Effector memory CD4-positive, alpha-beta T cell (primary cell): ENCODE measurements around the gene SLC44A1.

Experiments
- DNase-seq, 3 donors: peaks; one replicate each; pipeline ENCODE4 v3.0.0-alpha.2; 2020
- H3K27ac ChIP-seq: 2 replicates; pipeline ENCODE4 v1.7.0; 2013; ENCODE audit warnings: mild to moderate bottlenecking, low read length, moderate library complexity; ENCODE audit not compliant: insufficient read depth, poor library complexity, severe bottlenecking
- H3K27me3 ChIP-seq: replicated peaks from 2 replicates; pipeline ENCODE4 v1.7.0; 2013; ENCODE audit warnings: mild to moderate bottlenecking, low read length; ENCODE audit not compliant: insufficient read depth, control insufficient read depth, poor library complexity, severe bottlenecking
- H3K36me3 ChIP-seq: 2 replicates; pipeline ENCODE4 v1.7.0; 2013; ENCODE audit warnings: mild to moderate bottlenecking, low read length, moderate library complexity; ENCODE audit not compliant: control insufficient read depth, insufficient read depth
- H3K4me1 ChIP-seq: 2 replicates; pipeline ENCODE4 v1.7.0; 2013; ENCODE audit warnings: low read length, mild to moderate bottlenecking; ENCODE audit not compliant: control insufficient read depth, insufficient read depth, poor library complexity, severe bottlenecking
- H3K4me3 ChIP-seq: 2 replicates; pipeline ENCODE4 v1.7.0; 2013; ENCODE audit warnings: low read length, low read depth, mild to moderate bottlenecking; ENCODE audit not compliant: insufficient read depth, poor library complexity, severe bottlenecking
- H3K9me3 ChIP-seq: 2 replicates; pipeline ENCODE4 v1.7.0; 2013; ENCODE audit warnings: mild to moderate bottlenecking, low read length, moderate library complexity; ENCODE audit not compliant: control insufficient read depth

The SLC44A1 gene

DNA sequence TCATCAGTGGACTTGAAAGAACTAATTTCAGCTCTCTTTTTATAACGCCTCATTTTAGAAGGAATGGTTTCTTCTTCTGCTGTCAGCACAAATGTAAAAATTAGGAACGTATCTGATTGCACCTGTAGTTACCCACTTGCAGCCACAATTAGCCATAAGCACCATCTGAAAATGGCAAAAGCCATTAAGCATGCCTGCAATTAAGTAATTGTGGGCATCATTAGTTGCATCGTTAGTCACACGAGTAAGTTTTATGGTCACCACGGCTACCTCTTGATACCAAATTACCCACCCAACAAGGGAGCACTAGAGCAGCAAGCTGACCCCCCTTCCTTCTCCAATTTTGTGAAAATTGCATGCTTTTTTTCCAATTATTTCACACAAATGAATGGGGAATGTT, 25.8 kb upstream of the SLC44A1 start:
- Histone ChIP-seq H3K9me3 (no peaks in the 10 kb centered on the region), H3K27ac (no peak overlapping the region), H3K27me3 (no peaks in the 10 kb centered on the region), H3K4me3 (no peak overlapping the region), H3K36me3 (no peaks in the 10 kb centered on the region), H3K4me1 (no peaks in the 10 kb centered on the region)
- DNase-seq, result no peak

DNA sequence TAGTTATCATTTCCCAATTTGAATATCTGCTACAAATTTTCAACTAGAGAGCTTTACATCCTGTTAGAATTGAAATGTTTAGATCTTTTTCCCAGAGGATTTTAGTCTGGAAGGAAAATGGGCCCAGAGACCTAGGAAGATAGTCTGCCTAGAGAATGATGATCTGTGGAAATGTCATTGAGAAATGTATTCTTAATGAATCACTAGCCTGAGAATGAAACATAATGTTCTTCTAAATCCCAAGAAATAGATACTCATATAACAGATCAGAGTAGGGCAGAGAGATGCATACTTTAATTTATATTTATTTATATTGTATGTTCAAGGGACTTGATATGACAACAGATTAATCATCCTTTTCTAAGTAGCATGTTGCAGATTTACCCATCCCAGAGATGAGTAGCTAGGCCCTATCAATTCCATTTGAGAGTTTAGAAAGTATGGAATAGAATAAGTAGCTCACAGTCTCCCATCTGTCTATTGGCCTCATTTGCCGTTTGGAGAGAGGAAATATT, 25.1 kb upstream of the SLC44A1 start:
- Histone ChIP-seq H3K27me3 (no peaks in the 10 kb centered on the region), H3K27ac (no peak overlapping the region), H3K9me3 (peaks cover 2% of the 10 kb centered on the region), H3K4me1 (no peaks in the 10 kb centered on the region), H3K4me3 (no peak overlapping the region), H3K36me3 (no peaks in the 10 kb centered on the region)
- DNase-seq, result no peak

DNA sequence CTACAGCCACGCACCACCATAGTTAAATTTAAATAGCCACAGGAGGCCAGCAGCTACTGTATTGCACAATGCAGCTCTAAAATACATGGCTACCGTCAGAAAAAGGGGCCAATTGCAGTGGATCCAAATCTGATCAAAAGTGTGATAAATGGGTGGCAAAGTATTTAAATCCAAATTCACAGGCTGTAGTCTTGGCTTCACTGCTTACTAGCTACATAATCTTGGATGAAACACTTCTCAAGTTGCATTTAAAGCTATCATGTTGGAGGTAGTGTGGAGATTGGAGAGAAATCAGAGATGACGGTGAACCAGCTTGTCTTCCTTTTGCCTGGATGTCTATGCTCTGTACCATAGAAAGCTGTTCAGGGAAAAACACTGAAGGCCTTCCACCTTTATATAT, 24.0 kb upstream of the SLC44A1 start:
- Histone ChIP-seq H3K4me3 (no peak overlapping the region), H3K4me1 (no peaks in the 10 kb centered on the region), H3K9me3 (peaks cover 10% of the 10 kb centered on the region), H3K27me3 (no peaks in the 10 kb centered on the region), H3K27ac (no peak overlapping the region), H3K36me3 (no peaks in the 10 kb centered on the region)
- DNase-seq, result no peak

DNA sequence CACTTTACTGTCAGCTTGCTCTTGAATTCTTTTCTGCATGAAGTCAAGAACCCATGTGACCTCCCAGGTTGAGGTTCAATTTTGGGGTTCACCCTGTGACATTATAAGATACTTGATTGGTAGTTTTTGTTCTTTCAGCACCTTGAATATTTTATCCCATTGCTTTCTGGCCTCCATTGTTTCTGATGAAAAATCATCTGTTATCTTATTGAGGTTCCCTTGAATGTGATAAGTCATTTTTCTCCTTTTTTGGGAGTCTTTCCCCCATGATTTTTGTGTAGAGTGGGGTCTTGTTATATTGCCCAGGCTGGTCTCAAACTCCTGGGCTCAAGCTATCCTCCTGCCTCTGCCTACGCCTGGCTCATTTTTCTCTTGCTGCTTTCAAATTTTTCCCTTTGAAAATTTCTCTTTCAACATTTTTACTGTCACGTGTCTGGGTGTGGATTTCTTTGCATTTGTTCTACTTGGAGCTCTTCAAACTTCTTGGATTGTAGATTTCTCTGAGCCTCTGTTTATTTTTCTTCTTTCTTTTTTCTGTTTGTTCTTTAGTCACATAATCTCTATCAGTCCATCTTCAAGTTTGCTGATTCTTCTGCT, 20.8 kb upstream of the SLC44A1 start:
- no peaks in the 10 kb centered on the region for H3K36me3 ChIP-seq
- no peak for DNase-seq
- peaks cover 10% of the 10 kb centered on the region for H3K9me3 ChIP-seq
- H3K4me1 ChIP-seq, result no peaks in the 10 kb centered on the region
- H3K27ac ChIP-seq, result no peak overlapping the region
- H3K4me3 ChIP-seq, result no peak overlapping the region
- no peaks in the 10 kb centered on the region for H3K27me3 ChIP-seq

DNA sequence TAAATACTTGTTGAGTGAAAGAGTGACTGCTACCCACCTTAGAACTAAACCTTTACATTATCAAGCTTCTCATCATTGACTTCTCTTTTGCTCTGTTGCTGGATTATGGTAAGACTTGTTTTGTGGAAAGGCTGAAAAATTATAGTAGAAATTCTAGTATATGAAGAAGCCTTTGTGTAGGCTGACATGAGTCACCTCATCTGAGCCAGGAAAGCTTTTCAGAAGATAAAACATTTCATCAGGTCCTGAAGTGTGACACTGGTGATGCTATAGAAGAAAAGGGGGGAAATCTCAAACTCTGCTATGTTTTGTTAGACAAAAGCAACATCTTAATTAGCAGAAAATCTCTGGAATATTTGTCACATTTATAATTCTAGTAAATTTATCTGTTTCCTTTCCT, 18.4 kb upstream of the SLC44A1 start:
- DNase-seq, result no peak
- Histone ChIP-seq H3K4me3 (no peak overlapping the region), H3K27me3 (no peaks in the 10 kb centered on the region)

DNA sequence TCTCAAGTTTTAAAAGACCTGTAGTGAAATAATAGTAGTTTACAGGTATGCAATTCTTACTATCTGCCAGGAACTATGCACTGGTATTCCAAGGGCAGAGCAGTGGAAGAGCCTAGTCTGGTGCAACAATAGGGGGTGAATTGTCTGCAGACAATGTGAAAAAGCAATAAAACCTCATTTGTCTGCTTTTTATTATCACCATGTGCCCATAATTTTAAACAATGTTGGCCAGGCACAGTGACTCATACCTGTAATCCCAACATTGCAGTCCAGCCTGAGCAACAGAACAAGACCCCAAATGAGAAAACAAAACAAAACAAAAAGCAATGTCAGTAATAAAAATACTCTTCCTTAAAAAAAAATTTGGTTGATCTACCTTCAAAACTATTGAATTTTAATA, 12.2 kb upstream of the SLC44A1 start:
- Histone ChIP-seq H3K4me3 (no peak overlapping the region), H3K9me3 (no peaks in the 10 kb centered on the region), H3K27ac (no peak overlapping the region), H3K36me3 (no peaks in the 10 kb centered on the region), H3K27me3 (no peaks in the 10 kb centered on the region), H3K4me1 (no peaks in the 10 kb centered on the region)
- DNase-seq, result no peak

More for the DNA sequence above, 18.4 kb upstream of the SLC44A1 start:
- no peaks in the 10 kb centered on the region for H3K4me1 ChIP-seq
- H3K27ac ChIP-seq, result no peak overlapping the region
- peaks cover 10% of the 10 kb centered on the region for H3K9me3 ChIP-seq
- H3K36me3 ChIP-seq, result no peaks in the 10 kb centered on the region

DNA sequence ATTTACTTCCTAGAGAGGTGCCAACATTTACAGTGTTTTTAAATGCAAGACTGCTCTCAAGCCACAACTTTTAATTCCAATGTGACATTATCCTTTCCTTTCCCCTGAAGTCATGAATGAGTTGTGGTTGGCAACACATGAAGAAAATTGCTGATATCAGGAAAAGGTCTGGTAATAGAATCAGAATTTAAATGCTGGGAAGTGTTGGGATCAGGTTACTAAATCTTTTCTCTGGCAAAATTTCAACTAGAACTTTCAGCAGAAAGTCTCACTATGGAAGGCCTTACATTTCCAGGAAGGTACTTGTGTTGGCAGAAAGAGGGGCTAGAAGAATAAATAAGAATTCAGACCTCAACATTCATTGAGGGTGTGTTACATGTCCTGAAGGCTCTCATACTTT, 10.6 kb upstream of the SLC44A1 start:
- H3K4me1 ChIP-seq, result no peaks in the 10 kb centered on the region
- DNase-seq, result no peak
- H3K36me3 ChIP-seq, result no peaks in the 10 kb centered on the region
- H3K4me3 ChIP-seq, result no peak overlapping the region
- no peaks in the 10 kb centered on the region for H3K27me3 ChIP-seq
- H3K27ac ChIP-seq, result no peak overlapping the region
- H3K9me3 ChIP-seq, result no peaks in the 10 kb centered on the region

DNA sequence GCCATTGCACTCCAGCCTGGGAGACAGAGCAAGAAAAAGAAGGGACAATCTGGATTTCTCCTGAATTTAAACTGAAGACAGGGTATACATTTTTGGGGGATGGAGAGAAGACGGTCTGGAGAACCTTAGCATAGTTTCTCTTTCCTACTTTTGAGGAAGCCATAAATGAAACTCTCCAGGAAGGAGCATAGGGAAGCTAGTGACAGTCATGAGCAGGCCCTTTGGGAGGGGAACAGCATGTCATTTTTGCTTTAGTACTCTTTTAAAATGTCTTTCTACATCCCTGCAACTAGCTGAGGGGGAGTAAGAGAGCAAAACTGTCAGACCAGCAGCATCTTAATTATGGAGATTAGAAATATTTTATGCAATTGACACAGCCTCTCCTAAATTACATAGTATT, 8.2 kb upstream of the SLC44A1 start:
- Histone ChIP-seq H3K4me3 (no peak overlapping the region), H3K4me1 (no peaks in the 10 kb centered on the region), H3K9me3 (no peaks in the 10 kb centered on the region), H3K36me3 (no peaks in the 10 kb centered on the region), H3K27me3 (no peaks in the 10 kb centered on the region), H3K27ac (no peak overlapping the region)
- no peak for DNase-seq

DNA sequence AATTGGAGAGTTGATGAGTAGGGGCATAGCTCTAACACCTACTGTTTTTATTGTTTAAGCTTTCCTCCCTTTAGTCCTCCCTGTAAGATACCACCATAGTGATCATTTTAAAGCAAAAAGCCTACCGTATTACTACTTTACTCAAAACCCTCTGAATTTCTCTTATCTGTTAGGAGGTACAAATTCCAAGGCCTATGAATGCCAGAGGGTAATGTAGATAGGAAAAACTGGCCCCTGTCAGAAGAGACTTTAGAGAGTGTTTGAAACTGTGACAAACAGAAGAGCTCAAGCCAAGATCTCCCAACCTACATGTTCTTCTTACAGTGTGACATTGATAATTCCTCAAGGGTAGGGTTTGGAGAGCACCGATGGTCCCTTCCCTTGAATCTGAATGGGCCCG, 7.2 kb upstream of the SLC44A1 start:
- H3K27me3 ChIP-seq, result no peaks in the 10 kb centered on the region
- no peak for DNase-seq
- H3K9me3 ChIP-seq, result no peaks in the 10 kb centered on the region
- H3K4me3 ChIP-seq, result no peak overlapping the region
- no peak overlapping the region for H3K27ac ChIP-seq
- H3K36me3 ChIP-seq, result no peaks in the 10 kb centered on the region
- H3K4me1 ChIP-seq, result no peaks in the 10 kb centered on the region

DNA sequence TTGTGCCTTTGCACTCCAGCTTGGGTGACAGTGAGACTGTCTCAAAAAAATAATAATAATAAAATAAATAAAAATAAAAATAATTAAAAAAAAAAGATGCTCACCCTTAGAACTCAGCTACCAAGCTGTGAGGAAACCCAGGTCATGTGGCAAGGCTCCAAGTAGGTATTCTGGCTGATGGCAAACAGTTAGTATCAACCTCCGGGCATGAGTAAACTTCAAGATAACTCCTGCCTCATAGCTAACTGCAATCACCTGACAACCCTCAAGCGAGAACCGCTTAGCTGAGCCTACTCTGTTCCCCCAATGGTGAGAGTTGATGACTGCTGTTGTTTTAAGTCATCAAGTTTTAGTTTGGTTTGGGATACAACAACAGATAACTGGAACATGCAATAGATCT, 6.1 kb upstream of the SLC44A1 start:
- Histone ChIP-seq H3K9me3 (no peaks in the 10 kb centered on the region), H3K4me1 (no peaks in the 10 kb centered on the region), H3K4me3 (no peak overlapping the region), H3K36me3 (no peaks in the 10 kb centered on the region), H3K27ac (no peak overlapping the region), H3K27me3 (no peaks in the 10 kb centered on the region)
- no peak for DNase-seq
